ENCODE data around the gene CREBBP.
"Not testable (repeated sequence)": the region's sequence is repeated elsewhere in the genome, so short reads cannot be mapped to it uniquely, and the experiment has no call there.

Gene CREBBP

GRCh38 chr16:3731126-3731935 lies 149.2 kb downstream of the CREBBP start:
- FAIRE-seq: no peak

- no peak for FAIRE-seq
These were observed 150.1 kb downstream of the CREBBP start for GRCh38 chr16:3730161-3731125.

- FAIRE-seq: no peak
These were observed 151.1 kb downstream of the CREBBP start for GRCh38 chr16:3729161-3730112.

GRCh38 chr16:3728424-3729160 lies 151.9 kb downstream of the CREBBP start:
- FAIRE-seq: no peak

- FAIRE-seq: no peak
These were observed 152.6 kb downstream of the CREBBP start for GRCh38 chr16:3727806-3728381.

GRCh38 chr16:3726021-3726687 lies 154.4 kb downstream of the CREBBP start:
- no peak for FAIRE-seq

- no peak for FAIRE-seq
These were observed 155.2 kb downstream of the CREBBP start for GRCh38 chr16:3725276-3725675.

GRCh38 chr16:3722508-3722907 lies 158.0 kb downstream of the CREBBP start:
- FAIRE-seq: no peak

GRCh38 chr16:3720418-3720817 lies 160.1 kb downstream of the CREBBP start:
- no peak for FAIRE-seq

GRCh38 chr16:3718628-3719027 lies 161.9 kb downstream of the CREBBP start:
- no peak for FAIRE-seq

- no peak for FAIRE-seq
These were observed 162.5 kb downstream of the CREBBP start for GRCh38 chr16:3718019-3718391.

GRCh38 chr16:3717235-3718018 lies 163.1 kb downstream of the CREBBP start, which contains the start of gene TRAP1:
TRAP1 (minus strand) TSS chr16:3717524; CDS start chr16:3717508, 16 bp downstream.
- FAIRE-seq: no peak

- no peak for FAIRE-seq
These were observed 163.7 kb downstream of the CREBBP start for GRCh38 chr16:3716831-3717234.

GRCh38 chr16:3715430-3715829 lies 165.1 kb downstream of the CREBBP start:
- no peak for FAIRE-seq

- FAIRE-seq: not testable (repeated sequence)
These were observed 166.1 kb downstream of the CREBBP start for GRCh38 chr16:3714378-3714777.

- no peak for FAIRE-seq
These were observed 166.8 kb downstream of the CREBBP start for GRCh38 chr16:3713587-3714242.

GRCh38 chr16:3712861-3713372 lies 167.6 kb downstream of the CREBBP start:
- FAIRE-seq: no peak

- FAIRE-seq: no peak
These were observed 174.1 kb downstream of the CREBBP start for GRCh38 chr16:3706253-3707012.
